NCI-H128 (cell line): ENCODE results near the gene HNRNPH2.

Experiments used
- DNase-seq: peaks from one replicate; lab custom pipeline; 2025; ENCODE audit not compliant: unreplicated experiment; lab: John Stamatoyannopoulos, UW

HNRNPH2 gene

GRCh38 chrX:101450961-101451360 lies 42.9 kb downstream of the HNRNPH2 start:
- DNase-seq = no peak

- no peak for DNase-seq
Measured at GRCh38 chrX:101452056-101452455, 44.0 kb downstream of the HNRNPH2 start.

GRCh38 chrX:101460669-101461068 lies 52.6 kb downstream of the HNRNPH2 start:
- DNase-seq = no peak

GRCh38 chrX:101462892-101463291 lies 54.9 kb downstream of the HNRNPH2 start:
- no peak for DNase-seq
